ENCODE measurements around the gene SUN2.

SUN2 gene

DNA sequence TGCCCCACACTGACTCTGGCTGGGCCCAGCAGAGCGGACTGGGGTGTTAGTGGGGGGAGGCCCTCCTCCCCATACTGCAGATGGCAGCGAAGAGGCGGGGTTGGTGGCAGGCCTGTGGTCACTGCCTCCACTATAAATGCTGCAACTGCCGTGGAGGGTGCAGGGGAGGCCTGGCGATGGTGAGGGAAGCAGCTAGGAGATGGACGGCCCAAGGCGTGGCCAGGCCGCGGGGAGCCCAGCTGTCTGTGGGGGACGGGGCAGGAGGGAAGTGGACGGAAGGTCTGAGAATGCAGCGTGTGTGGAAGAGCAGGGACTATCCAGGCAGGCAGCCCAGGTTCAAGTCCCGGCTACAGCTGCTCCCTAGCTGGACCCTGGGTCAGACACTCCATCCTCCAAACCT lies 19.9 kb upstream of the SUN2 start:
- no peak for DNase-seq

DNA sequence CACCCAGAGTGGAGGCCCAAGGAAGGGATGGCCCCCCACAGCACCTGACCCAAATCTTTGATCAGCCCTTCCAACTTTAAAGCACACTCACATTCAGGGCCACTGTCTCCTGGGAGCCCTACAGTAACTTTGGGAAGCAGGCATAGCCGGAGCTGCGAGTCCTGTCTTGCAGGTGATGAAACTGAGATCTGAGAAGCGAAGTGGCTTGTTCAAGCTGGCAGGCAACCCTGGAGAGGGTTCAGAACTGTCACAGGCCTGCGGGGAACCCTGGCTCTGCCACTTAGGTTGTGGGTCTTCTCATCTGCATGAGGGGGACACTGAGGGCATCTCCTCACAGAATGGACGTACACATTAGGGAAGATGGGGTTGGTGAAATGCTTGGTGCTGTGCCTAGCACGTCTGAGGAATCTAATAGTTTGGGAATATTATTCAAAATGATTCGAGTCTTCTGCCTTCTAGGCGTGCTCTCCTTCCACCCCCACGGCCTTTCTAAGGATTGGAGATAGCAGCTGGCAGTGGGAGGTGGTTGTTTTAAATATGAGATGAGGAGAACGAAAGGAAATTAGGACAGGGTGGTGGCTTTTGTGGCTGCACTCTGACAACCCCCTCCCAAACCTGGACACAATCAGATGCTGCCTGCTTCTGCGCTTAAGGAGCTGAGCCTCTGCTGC lies 18.8 kb upstream of the SUN2 start:
- no peak for DNase-seq

DNA sequence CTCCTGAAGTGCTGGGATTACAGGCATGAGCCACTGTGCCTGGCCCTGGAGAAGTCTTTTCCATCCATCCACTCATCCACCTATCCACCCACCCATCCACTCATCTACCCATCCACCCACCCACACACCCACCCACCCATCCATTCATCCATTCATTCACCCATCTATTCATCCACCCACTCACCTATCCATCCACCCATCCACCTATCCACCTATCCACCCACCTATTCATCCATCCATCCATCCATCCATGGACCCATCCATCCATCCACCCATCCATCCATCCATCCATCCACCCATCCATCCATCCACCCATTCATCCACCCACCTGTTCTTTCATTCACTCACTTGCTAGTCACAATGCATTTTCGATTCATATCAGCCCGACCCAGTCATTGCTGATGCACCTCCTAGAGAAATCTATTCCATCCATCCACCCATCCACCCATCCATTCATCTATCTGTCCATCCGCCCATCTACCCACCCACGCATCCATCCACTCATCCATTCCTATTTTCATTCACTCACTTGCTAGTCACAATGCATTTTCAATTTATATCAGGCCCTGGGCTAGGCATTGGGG lies 17.7 kb upstream of the SUN2 start:
- no peak for DNase-seq

DNA sequence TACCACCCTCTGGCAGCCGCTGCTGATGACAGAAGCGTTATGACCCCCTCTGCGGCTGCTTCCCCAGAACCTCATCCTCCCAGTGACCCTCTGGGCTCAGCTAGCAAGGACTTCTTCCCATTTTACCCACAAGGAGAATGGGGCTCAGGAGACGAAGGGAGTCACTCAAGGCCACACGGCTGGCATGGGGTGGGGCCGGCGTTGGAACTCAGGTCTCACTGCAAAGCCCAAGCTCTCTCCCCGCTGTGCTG lies 16.8 kb upstream of the SUN2 start:
- DNase-seq, result no peak

DNA sequence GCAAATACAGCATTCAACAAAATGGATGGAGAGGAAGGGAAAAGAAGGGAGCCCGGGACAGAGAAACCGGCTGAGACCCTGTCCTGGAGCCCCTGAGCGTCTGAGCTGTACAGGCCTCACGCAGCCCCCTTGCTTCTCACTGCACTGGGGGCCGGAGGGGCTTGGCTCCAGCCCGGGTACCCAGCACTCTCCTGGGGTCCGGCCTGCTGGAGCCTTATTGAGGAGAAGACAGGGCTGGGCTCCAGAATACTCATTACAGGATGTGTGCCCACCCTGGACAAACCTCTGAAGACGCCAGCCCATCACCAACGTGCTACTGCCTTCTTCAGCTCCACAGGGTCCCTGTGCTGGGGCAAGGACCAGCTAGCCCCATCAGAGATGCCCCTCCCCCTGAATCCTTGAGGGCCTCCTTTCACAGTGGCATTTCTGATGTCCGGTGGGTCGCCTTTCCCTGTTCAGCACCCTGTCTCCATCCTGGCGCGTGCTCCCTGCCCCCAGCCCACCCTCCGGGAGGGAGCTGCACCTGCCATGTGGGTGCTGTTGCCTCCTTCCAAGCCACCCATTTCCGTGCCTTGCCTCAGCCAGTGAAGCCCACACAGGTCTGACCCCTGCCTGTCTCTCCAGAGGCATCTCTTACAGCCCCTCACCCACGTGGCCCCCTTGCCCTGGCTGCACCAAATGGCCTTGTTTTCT lies 14.6 kb upstream of the SUN2 start:
- DNase-seq, result no peak

DNA sequence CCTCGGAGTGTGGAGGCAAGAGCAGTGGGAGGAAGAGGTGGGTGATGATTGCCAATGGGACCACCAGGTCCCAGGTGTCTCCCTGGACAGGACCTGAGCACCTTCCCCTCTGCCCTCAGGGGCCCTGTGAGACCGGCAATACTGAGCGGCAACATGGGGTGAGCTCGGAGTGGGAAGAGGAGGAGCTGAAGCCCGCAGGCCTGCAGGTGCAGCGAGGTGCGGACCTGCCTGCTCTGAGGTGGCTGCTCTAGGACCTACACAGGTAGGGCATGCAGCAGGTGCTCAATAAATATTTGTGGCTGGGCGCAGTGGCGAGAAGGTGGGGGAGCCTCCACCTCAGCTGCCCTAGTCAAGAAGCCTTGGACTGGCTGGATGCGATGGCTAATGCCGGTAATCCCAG lies 12.2 kb upstream of the SUN2 start:
- no peak for DNase-seq

DNA sequence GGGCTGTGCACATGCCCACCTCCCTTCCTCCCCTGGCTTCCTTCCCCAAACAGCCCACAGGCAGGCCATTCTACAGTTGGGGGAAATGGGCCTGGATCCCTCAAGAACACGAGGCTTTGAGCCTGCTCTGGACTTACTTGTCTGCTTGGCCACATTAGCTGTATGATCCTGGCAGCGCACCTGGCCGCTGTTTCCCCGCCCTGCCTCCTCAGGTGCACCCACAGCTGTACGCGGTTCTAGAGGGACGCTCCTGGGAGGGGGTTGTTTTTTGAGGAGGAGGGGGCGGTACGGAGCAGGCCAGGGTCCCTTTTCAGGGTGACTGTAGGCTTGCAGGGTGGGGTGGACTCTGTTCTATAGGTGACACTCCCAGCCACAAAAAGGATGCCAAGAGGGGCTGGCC lies 11.5 kb upstream of the SUN2 start:
- no peak for DNase-seq

DNA sequence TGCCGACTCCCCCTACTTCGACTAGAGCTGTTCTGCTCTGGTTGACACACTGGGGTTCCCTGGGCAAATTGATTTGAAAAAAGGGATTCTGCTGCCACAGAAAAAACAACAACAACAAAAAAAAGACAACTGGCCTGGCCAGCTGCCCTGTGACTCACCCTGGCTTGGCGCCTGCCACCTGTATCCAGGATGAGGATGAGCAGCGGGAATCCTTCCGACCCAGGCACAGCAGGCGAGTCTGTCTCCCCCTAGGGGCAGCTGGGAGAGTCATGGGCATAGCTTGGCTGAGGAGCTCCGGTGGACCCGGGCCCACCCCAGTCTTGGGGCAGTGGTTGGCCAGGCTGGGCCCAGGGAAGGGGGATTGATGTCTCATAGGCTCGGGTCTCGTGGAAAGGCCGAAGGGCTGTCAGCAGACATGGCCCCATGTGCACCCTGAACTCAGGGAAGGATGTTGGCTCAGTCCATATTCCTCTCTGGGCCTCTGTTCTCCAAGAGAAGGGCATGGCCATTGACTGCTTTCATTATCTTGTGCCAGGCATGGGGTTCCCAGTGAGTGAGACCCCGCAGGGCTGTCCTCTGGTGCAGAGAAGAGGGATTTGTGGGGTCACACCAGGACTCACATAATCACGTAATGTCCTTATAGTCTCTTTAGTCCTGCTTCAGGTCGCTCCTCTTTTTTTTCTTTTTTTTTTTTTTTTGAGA lies 10.4 kb upstream of the SUN2 start:
- DNase-seq, result peak; percentile 20 to 61

DNA sequence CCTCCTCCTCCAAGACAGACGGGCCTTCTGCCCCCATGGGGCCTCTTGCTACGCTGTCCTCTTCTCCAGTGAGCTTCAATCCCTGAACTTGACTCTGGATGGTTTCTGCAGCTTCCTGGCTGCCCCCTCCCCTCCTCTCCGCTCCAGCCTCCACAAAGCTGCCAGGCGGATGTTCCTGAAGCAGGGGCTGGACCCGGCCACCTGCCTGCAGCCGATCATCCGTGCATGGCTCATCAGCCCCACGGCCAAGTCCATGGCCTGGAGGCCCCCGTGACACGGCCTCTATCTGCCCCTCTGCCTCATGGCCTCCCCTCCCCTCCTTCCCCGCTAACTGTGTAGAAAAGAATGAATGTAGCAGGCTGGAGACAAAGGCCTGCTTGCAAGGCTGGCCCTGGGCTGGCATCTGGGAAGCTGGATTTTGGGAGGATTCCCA lies 6.8 kb upstream of the SUN2 start:
- DNase-seq, result no peak

DNA sequence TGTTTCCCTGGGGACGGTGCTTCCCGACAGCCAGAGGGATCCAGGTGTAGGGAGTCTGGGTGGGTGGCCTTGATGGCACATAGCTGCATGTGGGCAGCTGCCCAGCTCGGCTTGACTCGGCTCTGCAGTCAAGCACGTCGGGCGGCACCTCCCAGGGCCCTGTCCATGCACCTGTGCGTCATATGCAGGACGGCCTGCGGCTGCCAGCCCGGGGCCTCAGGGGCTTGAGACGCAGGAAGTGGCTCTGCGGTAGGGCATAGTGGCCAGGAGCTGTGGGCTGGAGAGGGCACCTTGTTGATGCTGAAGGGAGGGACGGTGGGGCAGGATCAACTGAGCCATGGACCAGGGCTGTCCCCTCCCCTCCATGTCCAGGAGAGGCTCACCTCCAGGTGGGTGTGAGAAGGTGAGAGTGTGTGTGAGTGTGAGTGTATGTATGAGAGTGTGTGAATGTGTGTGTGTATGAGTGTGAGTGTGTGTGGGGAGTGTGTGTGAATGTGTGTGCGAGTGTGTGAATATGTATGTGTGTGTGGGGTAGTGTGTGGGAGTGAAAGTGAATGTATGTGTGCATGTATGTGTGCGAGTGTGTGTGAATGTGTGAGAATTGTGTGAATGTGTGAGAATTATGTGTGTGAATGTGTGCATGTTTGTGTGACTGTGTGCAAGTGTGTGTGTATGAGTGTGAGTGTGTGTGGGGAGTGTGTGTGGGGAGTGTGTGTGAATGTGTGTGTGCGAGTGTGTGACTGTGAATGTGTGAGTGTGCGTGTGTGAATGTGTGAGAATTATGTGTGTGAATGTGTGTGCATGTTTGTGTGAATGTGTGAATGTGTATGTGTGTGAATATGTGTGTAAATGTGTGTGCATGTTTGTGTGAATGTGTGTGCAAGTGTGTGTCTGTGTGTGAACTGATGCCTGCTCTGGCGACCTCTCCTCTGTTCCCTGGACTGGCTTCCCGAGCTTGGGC lies 5.7 kb upstream of the SUN2 start:
- DNase-seq, result no peak

DNA sequence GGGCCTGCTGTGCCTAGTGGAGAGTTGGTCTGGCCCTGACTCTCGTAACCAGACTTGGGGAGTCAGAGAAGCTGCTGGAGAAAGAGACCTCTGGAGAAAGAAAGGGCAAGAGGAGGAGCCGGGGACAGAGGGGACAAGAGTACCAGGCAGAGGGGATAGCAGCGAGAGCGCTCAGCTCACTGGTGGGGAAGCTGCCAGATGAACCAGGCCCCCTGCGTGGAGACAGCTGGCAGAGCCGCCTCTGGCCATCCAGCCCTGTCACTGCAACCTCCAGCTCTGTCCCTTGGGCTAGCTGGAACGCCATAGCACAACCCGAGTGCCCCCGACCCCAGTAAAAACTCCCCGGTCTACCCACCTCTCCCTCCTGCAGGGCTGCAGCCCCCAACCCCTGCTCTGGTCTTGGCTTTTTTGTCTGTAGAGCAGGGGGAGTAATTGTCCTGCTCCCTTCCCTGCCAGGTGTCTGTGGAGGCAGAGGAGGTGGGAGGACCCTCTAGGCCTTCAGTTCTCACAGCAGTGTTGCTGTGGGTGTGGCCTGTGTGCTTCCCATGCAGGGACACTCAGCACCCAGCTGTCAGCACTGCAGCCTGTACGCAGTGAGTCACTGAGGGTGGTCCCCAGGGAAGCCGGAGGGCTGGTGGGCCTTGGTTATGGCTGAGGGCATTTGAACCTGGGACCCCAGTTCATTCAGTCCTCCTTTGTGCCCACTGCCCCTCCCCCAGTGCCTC lies 4.8 kb upstream of the SUN2 start:
- DNase-seq, result peak in 1 of 2 experiments; percentile 18

DNA sequence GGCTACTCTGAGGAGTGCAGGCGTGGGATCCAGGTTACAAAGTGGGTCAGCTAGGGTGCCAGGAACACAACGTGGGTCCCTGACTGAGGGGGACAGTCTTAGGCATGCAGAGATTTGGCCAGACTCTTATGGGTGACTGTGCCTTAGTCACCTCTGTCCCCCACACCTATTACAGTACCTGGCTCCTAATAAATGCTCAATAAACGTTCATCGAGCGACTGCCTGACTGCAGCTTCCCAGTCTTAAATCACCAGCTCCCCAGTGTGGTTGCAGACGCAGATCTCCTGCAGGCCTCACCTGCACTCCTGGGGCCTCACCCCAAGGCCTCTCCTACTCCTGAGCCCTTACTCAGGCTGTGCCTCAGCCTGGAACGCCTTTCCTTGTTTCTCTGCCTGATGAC lies 3.2 kb upstream of the SUN2 start:
- DNase-seq, result no peak

DNA sequence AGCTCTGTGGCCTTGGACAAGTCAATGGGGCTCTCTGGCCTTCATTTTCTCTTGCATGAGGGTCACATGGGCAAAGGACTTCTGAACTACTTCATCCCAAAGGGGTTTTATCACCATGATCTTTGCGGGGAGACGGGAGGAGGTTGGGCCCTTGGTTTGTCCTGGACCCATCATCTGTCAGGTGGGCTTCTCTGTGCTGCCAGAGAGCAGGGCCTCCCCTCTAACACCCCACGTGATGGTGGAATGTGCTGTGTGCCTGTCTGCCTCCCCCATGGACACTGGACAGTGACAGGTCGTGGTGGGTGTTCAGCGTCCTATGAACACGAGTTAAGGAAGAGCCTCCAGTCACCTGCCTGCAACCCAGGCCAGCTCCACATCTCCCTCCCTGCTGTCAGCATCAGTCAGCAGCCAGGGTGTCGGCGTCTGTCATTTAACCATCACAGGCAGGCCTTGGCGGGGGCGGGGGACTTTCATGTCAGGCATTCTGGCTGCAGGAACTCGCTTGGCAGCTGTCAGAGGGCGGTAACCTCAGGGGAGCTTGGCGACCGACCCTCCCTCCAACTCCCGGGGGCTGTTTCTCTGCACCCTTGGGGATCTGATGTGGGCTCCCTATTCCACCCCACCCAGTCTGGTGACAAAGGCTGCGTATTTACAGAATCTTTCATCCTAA lies 2.6 kb upstream of the SUN2 start:
- DNase-seq, result no peak

DNA sequence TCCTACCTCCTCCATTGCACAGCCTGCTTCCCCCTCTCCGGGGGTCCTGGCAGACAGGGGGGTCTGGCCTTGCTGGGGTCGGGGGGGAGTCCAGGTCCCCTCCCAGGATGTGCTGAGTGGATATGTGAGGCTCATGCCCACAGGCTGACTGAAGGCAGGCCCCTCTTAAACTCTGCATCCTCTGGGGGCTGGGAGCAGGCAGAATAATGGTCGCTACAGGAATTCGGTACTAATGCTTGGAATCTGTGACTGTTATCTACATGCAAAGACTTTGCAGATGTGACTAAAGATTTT lies 1.6 kb upstream of the SUN2 start:
- DNase-seq, result no peak

DNA sequence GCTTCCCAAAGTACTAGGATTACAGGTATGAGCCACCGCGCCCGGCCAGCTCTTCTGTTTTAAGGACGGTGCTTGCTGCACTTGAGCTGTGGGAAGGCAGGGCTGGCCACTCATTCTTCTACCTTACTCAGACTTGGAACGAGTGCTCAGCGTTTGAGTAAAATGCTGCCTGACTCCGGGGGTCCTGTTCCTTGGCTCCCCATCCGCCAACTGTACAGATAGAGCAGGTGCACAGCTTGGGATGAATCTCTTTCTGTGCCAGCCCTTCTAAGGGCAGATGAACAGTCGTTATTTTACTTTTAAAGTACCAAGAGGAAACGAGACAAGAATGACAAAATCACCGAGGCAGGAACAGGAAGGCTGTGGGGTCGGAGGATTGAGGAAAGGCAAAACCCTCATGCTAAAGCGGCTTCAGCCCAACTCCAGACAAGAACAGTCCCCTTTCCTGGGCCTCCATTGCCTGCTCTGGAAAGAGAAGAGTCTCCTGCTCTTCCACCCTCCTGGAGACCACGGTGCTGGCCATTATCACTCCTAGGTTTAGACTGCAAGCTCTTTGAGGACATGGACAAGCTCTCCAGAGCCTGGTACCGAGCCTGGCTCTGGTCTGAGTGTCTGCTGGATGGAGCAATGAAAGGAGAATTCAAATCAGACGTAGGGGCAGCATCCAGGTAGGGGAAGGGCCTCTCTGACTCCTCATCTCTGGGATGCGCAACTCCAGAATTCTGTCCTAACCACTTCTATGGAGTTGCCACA lies 1.1 kb upstream of the SUN2 start:
- DNase-seq, result no peak

DNA sequence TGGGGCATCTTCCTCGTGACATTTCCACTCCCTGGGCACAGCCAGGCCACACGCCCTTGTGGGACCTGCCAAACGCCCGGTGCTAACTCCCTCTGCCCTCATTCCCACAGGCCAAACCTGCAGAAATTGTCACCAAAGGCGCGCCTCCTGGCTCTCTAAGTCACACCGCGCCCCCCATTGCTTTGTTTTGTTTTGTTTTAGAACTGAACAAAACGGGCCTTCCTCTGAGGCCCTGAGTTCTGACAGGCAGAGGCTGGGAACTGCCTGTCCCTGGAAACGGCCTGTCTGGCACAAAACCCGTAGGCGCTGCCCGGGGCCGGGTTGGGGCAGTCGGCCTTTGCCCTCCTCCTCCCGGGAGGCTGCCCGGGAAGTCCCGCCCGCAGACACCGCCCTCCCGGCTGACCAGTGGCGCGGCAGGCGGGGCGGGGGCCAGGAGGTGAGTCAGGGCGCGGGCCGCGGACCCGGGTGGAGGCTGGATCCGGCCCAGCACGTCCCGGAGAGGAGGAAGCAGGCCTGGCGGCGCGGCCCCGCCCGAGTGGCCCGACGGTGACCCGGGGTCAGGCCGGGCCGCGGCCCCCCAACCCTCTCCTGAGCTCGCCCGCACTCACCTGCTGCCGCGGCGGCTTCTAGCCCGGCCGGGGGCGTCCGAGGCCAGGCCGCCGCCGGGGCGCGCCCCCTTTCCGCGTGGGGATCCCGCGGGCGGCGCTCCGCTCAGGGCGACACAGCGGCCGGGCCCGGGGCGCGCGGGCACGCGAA lies 465 bp downstream of the SUN2 start:
- peak in 1 of 2 experiments; percentile 31 for DNase-seq

DNA sequence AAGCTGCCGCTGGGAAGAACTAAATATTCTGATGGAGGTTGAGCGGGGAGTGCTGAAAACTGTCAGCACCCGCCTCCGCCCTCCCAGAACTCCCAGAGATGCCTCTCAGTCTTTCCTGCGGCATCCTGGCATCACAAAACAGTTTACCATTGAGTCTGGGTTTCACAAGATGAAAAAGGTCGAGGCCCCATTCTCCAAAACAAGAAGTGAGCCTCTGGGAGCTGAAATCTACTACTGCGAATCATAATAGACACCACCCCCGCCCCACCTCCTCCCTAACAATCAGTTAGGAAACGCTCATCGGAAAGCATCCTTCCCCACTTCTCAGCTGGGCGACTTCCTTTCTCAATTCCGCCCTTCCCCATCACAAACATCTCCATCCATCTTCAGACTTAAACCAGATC lies 1.0 kb downstream of the SUN2 start:
- no peak for DNase-seq

DNA sequence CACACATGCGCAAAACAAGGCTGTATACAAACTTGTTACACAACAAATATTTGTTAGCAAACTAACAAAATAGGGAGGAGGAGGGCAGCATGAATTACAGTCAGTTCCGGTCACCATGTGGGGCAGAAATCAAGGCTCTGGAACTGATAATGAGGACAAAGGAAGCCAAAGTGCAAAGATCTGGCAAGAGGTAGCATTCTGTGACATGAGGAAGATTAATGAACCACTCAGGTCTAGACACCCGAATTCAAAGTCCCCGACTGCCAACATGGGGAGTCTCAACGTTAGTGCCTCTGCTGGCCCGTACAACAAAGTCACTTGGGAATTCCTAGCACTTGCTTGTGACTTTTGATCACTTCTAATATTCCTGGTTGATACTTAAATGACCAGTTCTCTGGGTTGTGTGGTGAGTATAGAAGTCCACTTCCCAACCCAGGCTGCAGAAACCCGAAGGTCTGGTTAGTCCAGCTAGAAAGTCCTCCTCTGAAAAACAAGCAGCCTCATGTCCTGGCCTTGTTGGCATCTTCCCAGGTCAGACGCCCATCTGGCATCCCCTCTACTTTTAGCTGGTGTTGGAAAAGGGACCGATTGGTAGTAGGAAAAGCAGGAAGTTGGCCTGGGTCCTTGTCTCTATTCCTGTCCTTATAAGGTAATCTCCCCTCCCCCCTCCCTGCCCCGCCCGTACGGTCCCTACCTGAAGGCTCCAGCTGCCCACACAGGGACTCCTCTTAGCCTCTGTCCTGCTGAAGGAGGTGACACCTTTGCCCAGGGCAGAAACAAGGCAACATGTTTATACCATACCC lies 1.6 kb downstream of the SUN2 start:
- peak in 1 of 2 experiments; percentile 68 for DNase-seq
